ENCODE results near the gene MYO1D. TPM values are rescaled to one million over a fixed set of nuclear protein-coding genes. Genes with fewer than 3 reads are reported as not detected.

The MYO1D gene
- total and polyA plus RNA-seq, 4 donors, result 22.0 to 75.8 (median 61.4) TPM

GRCh38 chr17:32701871-32702270 lies 175.1 kb downstream of the MYO1D start:
- Histone ChIP-seq H3K4me3 (no peak overlapping the region), H3K27ac (ENCODE audit: low read depth in 1 of 2, low read length in 1 of 2) (no peak overlapping the region), H3K9me3 (ENCODE audit: control insufficient read depth in 4 of 4, insufficient read depth in 3 of 4, low read length in 3 of 4) (no peaks in the 10 kb centered on the region), H3K27me3 (ENCODE audit: control insufficient read depth in 3 of 3, insufficient read depth in 3 of 3, low read length in 2 of 3) (no peaks in the 10 kb centered on the region), H3K4me1 (ENCODE audit: control insufficient read depth in 5 of 5, insufficient read depth in 5 of 5, low read length in 5 of 5) (peaks cover 0 to 2% (median 0%) of the 10 kb centered on the region in 5 donors), H3K9ac (ENCODE audit: insufficient read depth in 1 of 2, low read length in 2 of 2) (no peak overlapping the region), H3K36me3 (ENCODE audit: control insufficient read depth in 4 of 4, insufficient read depth in 4 of 4, low read length in 4 of 4) (peaks cover 0 to 1% (median 0%) of the 10 kb centered on the region in 4 donors)
- DNase-seq, result peak in 2 of 3 donors; percentile 18 to 35
- TF ChIP-seq, protein P1, sequence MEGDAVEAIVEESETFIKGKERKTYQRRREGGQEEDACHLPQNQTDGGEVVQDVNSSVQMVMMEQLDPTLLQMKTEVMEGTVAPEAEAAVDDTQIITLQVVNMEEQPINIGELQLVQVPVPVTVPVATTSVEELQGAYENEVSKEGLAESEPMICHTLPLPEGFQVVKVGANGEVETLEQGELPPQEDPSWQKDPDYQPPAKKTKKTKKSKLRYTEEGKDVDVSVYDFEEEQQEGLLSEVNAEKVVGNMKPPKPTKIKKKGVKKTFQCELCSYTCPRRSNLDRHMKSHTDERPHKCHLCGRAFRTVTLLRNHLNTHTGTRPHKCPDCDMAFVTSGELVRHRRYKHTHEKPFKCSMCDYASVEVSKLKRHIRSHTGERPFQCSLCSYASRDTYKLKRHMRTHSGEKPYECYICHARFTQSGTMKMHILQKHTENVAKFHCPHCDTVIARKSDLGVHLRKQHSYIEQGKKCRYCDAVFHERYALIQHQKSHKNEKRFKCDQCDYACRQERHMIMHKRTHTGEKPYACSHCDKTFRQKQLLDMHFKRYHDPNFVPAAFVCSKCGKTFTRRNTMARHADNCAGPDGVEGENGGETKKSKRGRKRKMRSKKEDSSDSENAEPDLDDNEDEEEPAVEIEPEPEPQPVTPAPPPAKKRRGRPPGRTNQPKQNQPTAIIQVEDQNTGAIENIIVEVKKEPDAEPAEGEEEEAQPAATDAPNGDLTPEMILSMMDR (IDR thresholded peaks at IDR 0.05; ENCODE audit: control extremely low read depth, extremely low read depth), result no peak
- WGBS, 2 donors, result 88 to 95% methylated on average over 1 of the region's 1 CpG
- ATAC-seq (ENCODE audit: insufficient read depth, low FRiP score), result no peak

- ATAC-seq (ENCODE audit: insufficient read depth, low FRiP score) (no peak), DNase-seq (no peak)
- no peak overlapping the region for H3K27ac ChIP-seq (ENCODE audit: low read depth in 1 of 2, low read length in 1 of 2)
- TF ChIP-seq, protein P1 (IDR thresholded peaks at IDR 0.05; ENCODE audit: control extremely low read depth, extremely low read depth), result no peak
- peaks cover 0 to 1% (median 0%) of the 10 kb centered on the region in 4 donors for H3K36me3 ChIP-seq (ENCODE audit: control insufficient read depth in 4 of 4, insufficient read depth in 4 of 4, low read length in 4 of 4)
- H3K4me1 ChIP-seq (ENCODE audit: control insufficient read depth in 5 of 5, insufficient read depth in 5 of 5, low read length in 5 of 5), result peaks cover 0 to 2% (median 0%) of the 10 kb centered on the region in 5 donors
- no peak overlapping the region for H3K4me3 ChIP-seq
- no peak overlapping the region for H3K9ac ChIP-seq (ENCODE audit: insufficient read depth in 1 of 2, low read length in 2 of 2)
- no peaks in the 10 kb centered on the region for H3K9me3 ChIP-seq (ENCODE audit: control insufficient read depth in 4 of 4, insufficient read depth in 3 of 4, low read length in 3 of 4)
- WGBS, 2 donors, result 96% methylated on average over 2 of the region's 2 CpGs
- no peaks in the 10 kb centered on the region for H3K27me3 ChIP-seq (ENCODE audit: control insufficient read depth in 3 of 3, insufficient read depth in 3 of 3, low read length in 2 of 3)
Observed at GRCh38 chr17:32699247-32699646, 177.7 kb downstream of the MYO1D start.

GRCh38 chr17:32697728-32698625 lies 178.9 kb downstream of the MYO1D start:
- 89 to 100% methylated on average over 1 of the region's 1 CpG for WGBS, 2 donors
- no peak overlapping the region for H3K4me3 ChIP-seq
- H3K9ac ChIP-seq (ENCODE audit: insufficient read depth in 1 of 2, low read length in 2 of 2), result no peak overlapping the region
- H3K27ac ChIP-seq (ENCODE audit: low read depth in 1 of 2, low read length in 1 of 2), result no peak overlapping the region
- no peak for DNase-seq
- H3K9me3 ChIP-seq (ENCODE audit: control insufficient read depth in 4 of 4, insufficient read depth in 3 of 4, low read length in 3 of 4), result no peaks in the 10 kb centered on the region
- H3K36me3 ChIP-seq (ENCODE audit: control insufficient read depth in 4 of 4, insufficient read depth in 4 of 4, low read length in 4 of 4), result peaks cover 0 to 1% (median 0%) of the 10 kb centered on the region in 4 donors
- H3K4me1 ChIP-seq (ENCODE audit: control insufficient read depth in 5 of 5, insufficient read depth in 5 of 5, low read length in 5 of 5), result peaks cover 0 to 2% (median 0%) of the 10 kb centered on the region in 5 donors
- TF ChIP-seq, protein P1 (IDR thresholded peaks at IDR 0.05; ENCODE audit: control extremely low read depth, extremely low read depth), result no peak
- H3K27me3 ChIP-seq (ENCODE audit: control insufficient read depth in 3 of 3, insufficient read depth in 3 of 3, low read length in 2 of 3), result no peaks in the 10 kb centered on the region
- ATAC-seq (ENCODE audit: insufficient read depth, low FRiP score), result no peak
